Activated CD4-positive, alpha-beta T cell treated with anti-CD3 and anti-CD28 coated beads, Interleukin-2, amount 10 ng/mL, durations not matched to agents 7 days and 5 days (primary cell): ENCODE results near the gene PRR7. TPM values are rescaled to one million over a fixed set of nuclear protein-coding genes. Genes with fewer than 3 reads are reported as not detected.
"Not testable (repeated sequence)": the region's sequence is repeated elsewhere in the genome, so short reads cannot be mapped to it uniquely, and the experiment has no call there.

Experiments used
- CTCF ChIA-PET: fragments of 350-600 bp; sonication (Branson Sonifier 250); formaldehyde crosslinking; loops from one replicate; lab custom pipeline; 2021; ENCODE audit warnings: antibody characterized with exemption; lab: Charles Lee
- POLR2A ChIA-PET: fragments of 350-600 bp; sonication (Branson Sonifier 250); formaldehyde crosslinking; loops from one replicate; lab custom pipeline; 2021; ENCODE audit warnings: antibody characterized with exemption; lab: Charles Lee
- DNase-seq: peaks from one replicate; pipeline ENCODE4 v3.0.0-alpha.2; 2020
- H3K27ac Mint-ChIP-seq: one replicate; pipeline ENCODE4 v1.8.0; 2021; ENCODE audit warnings: mild to moderate bottlenecking, moderate library complexity, mixed read lengths
- H3K27me3 Mint-ChIP-seq: one replicate; pipeline ENCODE4 v1.8.0; 2021; ENCODE audit warnings: mixed read lengths
- H3K36me3 Mint-ChIP-seq: one replicate; pipeline ENCODE4 v1.8.0; 2021; ENCODE audit warnings: low read depth, mixed read lengths
- H3K4me1 Mint-ChIP-seq: one replicate; pipeline ENCODE4 v1.8.0; 2021; ENCODE audit warnings: mixed read lengths
- H3K4me3 Mint-ChIP-seq: one replicate; pipeline ENCODE4 v1.8.0; 2021; ENCODE audit warnings: mild to moderate bottlenecking, moderate library complexity, mixed read lengths
- H3K9me3 Mint-ChIP-seq: one replicate; pipeline ENCODE4 v1.8.0; 2021; ENCODE audit warnings: mixed read lengths
- total RNA-seq, 2 experiments: library from RNA; stranded (reverse); gene quantifications; one replicate each; pipeline ENCODE4 v1.2.3, GENCODE V29; 2021

PRR7 gene
- total RNA-seq, 2 experiments from 2014 or later = 5.3 to 9.7 TPM

GRCh38 chr5:177409043-177409801 is 37.4 kb upstream of the PRR7 start, which contains the start of gene F12:
TSS of gene F12 (minus strand) at chr5:177409564. CDS start at chr5:177409527, 37 bp downstream.
- Mint-ChIP-seq H3K4me1 (peaks cover 48% of the 10 kb centered on the region), H3K27ac (no peak within 1 kb of the TSS), H3K9me3 (no peaks in the 10 kb centered on the region), H3K36me3 (no peaks in the 10 kb centered on the region), H3K4me3 (no peak within 1 kb of the TSS), H3K27me3 (peaks cover 6% of the 10 kb centered on the region)
- ChIA-PET CTCF (interaction anchor here (1.1 to 53.2 kb wide), 5 partner anchors 14 to 100 kb away, joined by 3 to 1643 read pairs (median 19); partner anchors contain the start of genes DBN1, GRK6 and PRR7), POLR2A (no interaction called here)
- DNase-seq = no peak

DNA sequence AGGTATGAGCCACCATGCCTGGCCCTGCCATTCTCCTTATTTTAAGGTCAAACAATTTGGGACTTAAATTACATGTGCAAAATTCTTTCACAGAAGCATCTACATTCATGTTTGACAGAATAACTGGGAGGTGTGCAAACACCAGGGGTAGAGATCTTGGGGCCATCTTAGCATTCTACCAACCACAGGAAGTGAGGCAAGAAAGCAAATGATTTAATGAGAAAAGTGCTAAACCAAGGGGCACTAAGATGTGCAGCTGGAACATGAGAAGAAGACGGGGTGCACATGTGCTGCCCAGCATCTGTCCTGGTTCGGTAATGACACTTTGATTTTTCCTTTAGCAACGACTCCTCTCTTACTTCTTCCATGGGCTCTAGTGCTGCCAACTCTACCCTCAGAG is 36.0 kb upstream of the PRR7 start:
- DNase-seq = no peak
- Mint-ChIP-seq H3K36me3 (no peaks in the 10 kb centered on the region), H3K9me3 (no peaks in the 10 kb centered on the region), H3K27me3 (peaks cover 6% of the 10 kb centered on the region), H3K4me1 (peaks cover 45% of the 10 kb centered on the region), H3K4me3 (no peak overlapping the region), H3K27ac (no peak overlapping the region)
- ChIA-PET POLR2A (no interaction called here), CTCF (interaction anchor here (0.6 to 53.2 kb wide), 4 partner anchors 13 to 48 kb away, joined by 3 to 1643 read pairs (median 154); partner anchors contain the start of genes DBN1, GRK6 and PRR7)

DNA sequence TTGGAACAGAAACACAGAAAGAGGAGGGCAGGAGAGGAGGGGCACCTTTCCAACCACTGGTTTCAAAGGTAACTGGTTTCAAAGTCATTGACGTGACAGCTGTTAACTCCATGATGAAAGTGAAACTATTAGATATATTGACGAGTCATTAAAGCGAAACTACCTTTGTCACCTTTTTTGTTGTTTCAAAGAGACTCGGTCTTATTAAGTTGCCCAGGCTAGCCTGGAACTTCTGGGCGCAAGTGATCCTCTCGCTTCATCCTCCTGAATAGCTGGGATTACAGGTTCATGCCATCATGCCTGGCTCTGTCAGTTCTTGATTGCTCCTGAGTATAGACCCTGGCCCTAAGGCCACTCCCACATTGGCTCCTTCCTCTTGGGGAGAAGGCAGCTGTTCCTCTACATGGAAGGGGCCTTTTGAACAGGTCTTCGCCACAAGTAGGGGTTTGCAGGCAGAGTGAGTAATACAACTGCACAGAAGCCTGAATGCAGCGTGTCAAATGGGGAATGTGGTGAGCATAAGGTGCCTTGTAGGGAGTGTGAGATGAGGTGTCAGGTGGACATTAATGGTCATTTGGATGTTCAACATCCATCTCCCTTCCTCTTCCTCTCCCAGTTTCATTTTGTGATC is 33.9 kb upstream of the PRR7 start:
- Mint-ChIP-seq H3K27ac (peak overlapping the region; percentile 39), H3K4me3 (peak overlapping the region; percentile 20), H3K27me3 (peaks cover under 1% of the 10 kb centered on the region), H3K36me3 (no peaks in the 10 kb centered on the region), H3K4me1 (peaks cover 41% of the 10 kb centered on the region), H3K9me3 (no peaks in the 10 kb centered on the region)
- ChIA-PET CTCF (interaction anchor here (1.2 to 53.2 kb wide), 4 partner anchors 7 to 46 kb away, joined by 3 to 1643 read pairs (median 154); partner anchors contain the start of genes DBN1, F12, PFN3 and PRR7), POLR2A (no interaction called here)
- no peak for DNase-seq

- DNase-seq = no peak
- H3K27ac Mint-ChIP-seq = no peak overlapping the region
- POLR2A ChIA-PET = no interaction called here
- H3K4me1 Mint-ChIP-seq = peaks cover 40% of the 10 kb centered on the region
- CTCF ChIA-PET = interaction anchor here (1.1 to 53.2 kb wide), 4 partner anchors 9 to 44 kb away, joined by 3 to 1643 read pairs (median 158); partner anchors contain the start of genes DBN1, F12, PFN3 and PRR7
- H3K4me3 Mint-ChIP-seq = no peak overlapping the region
- H3K27me3 Mint-ChIP-seq = no peaks in the 10 kb centered on the region
- H3K36me3 Mint-ChIP-seq = no peaks in the 10 kb centered on the region
- no peaks in the 10 kb centered on the region for H3K9me3 Mint-ChIP-seq
These were observed 32.1 kb upstream of the PRR7 start for GRCh38 chr5:177414481-177414880.

GRCh38 chr5:177417081-177417480 is 29.5 kb upstream of the PRR7 start:
- H3K4me3 Mint-ChIP-seq, H3K9me3 Mint-ChIP-seq, DNase-seq, H3K27ac Mint-ChIP-seq, H3K36me3 Mint-ChIP-seq, POLR2A ChIA-PET, H3K27me3 Mint-ChIP-seq: not testable (repeated sequence)
- CTCF ChIA-PET = interaction anchor here (1.6 to 53.2 kb wide), 4 partner anchors 9 to 42 kb away, joined by 3 to 1643 read pairs (median 158); partner anchors contain the start of genes DBN1, F12, PFN3 and PRR7
- H3K4me1 Mint-ChIP-seq = peaks cover 29% of the 10 kb centered on the region

DNA sequence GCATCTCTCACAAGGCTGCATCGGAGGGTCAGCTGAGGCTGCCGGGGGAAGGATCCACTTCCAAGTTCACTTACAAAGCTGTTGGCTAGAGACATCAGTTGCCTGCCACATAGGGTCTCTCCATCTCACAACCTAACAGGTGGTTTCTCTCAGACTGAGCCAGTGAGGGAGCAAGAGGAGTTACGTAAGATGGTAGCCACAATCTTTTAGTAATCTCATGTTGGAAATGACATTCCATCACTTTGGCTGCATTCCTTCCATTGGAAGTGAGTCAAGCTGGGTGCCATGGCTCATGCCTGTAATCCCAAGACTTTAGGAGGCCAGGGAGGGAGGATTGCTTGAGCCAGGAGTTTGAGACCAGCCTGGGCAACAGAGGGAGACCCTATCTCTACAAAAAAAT is 27.6 kb upstream of the PRR7 start:
- Mint-ChIP-seq H3K4me3 (no peak overlapping the region), H3K27ac (no peak overlapping the region), H3K4me1 (peaks cover 14% of the 10 kb centered on the region), H3K9me3 (peaks cover 2% of the 10 kb centered on the region), H3K27me3 (no peaks in the 10 kb centered on the region), H3K36me3 (peaks cover 3% of the 10 kb centered on the region)
- CTCF ChIA-PET = interaction anchor here (1.0 to 53.2 kb wide), 4 partner anchors 13 to 50 kb away, joined by 3 to 1643 read pairs (median 154); partner anchors contain the start of genes DBN1, F12, PFN3 and PRR7
- POLR2A ChIA-PET = no interaction called here
- no peak for DNase-seq

DNA sequence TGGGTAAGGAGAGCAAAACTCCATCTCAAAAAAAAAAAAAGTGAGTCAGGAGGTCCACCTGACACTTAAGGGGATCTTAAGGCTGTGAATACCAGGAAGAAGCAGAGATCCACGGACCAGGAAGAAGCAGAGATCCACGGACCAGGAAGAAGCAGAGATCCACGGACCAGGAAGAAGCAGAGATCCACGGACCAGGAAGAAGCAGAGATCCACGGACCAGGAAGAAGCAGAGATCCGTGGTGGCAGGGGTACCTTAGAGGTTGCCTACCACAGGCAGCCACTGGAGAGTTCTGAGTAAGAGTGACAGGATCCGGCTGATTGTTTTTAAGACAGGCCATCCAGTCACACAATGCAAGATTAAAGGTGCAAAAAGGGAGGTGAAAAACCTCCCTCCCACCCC is 26.1 kb upstream of the PRR7 start:
- H3K27ac Mint-ChIP-seq, H3K9me3 Mint-ChIP-seq, DNase-seq, H3K36me3 Mint-ChIP-seq, POLR2A ChIA-PET, H3K27me3 Mint-ChIP-seq, H3K4me3 Mint-ChIP-seq: not testable (repeated sequence)
- CTCF ChIA-PET = interaction anchor here (0.7 to 53.2 kb wide), 5 partner anchors 15 to 122 kb away, joined by 3 to 1643 read pairs (median 3); partner anchors contain the start of genes DBN1, F12, PFN3 and PRR7
- peaks cover 20% of the 10 kb centered on the region for H3K4me1 Mint-ChIP-seq

DNA sequence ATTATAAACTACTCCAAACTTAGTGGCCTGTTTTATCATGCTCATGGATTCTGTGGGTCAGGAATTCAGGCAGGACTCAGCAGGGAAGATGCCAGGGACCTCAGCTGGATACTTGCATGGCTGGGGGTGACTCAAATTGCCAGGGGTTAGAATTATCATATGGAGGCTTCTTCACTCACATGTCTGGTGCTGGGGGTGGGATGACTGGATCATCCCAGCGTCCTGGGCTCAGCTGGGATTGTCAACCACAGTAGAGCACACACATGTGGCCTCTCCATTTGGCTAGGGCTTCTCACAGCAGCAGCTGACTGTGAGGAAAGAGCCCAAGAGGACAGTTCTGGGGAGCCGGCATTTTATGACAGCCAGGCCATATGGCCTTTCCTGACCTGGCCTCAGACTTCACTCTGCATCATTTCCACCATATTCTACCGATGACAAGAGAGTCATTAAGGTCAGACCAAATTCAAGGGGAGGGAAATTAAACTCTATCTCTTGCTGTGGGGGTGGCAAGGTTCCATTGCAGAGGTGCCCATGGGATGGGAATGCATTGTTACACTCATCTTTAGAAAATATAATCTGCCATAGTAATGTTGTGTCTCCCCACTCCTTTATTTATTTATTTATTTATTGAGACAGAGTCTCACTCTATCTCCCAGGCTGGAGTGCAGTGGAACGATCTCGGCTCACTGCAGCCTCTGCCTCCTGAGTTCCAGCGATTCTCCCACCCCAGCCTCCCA is 25.4 kb upstream of the PRR7 start:
- Mint-ChIP-seq H3K4me1 (peaks cover 22% of the 10 kb centered on the region), H3K9me3 (peaks cover 2% of the 10 kb centered on the region), H3K27ac (no peak overlapping the region), H3K4me3 (no peak overlapping the region), H3K36me3 (peaks cover 3% of the 10 kb centered on the region), H3K27me3 (no peaks in the 10 kb centered on the region)
- POLR2A ChIA-PET = no interaction called here
- no peak for DNase-seq
- CTCF ChIA-PET = interaction anchor here (1.6 to 53.2 kb wide), 3 partner anchors 16 to 38 kb away, joined by 3 to 1643 read pairs (median 304); partner anchors contain the start of genes DBN1, F12, PFN3 and PRR7

- peaks cover 19% of the 10 kb centered on the region for H3K36me3 Mint-ChIP-seq
- H3K27ac Mint-ChIP-seq = peak overlapping the region; percentile 13
- DNase-seq = no peak
- peaks cover 25% of the 10 kb centered on the region for H3K4me1 Mint-ChIP-seq
- H3K4me3 Mint-ChIP-seq = no peak overlapping the region
- ChIA-PET POLR2A (no interaction called here), CTCF (interaction anchor here (1.0 to 53.2 kb wide), 6 partner anchors 8 to 111 kb away, joined by 3 to 1643 read pairs (median 5); partner anchors contain the start of genes DBN1, F12, PFN3 and PRR7)
- H3K9me3 Mint-ChIP-seq = peaks cover 2% of the 10 kb centered on the region
- no peaks in the 10 kb centered on the region for H3K27me3 Mint-ChIP-seq
These were observed 22.9 kb upstream of the PRR7 start for GRCh38 chr5:177423671-177424070.

DNA sequence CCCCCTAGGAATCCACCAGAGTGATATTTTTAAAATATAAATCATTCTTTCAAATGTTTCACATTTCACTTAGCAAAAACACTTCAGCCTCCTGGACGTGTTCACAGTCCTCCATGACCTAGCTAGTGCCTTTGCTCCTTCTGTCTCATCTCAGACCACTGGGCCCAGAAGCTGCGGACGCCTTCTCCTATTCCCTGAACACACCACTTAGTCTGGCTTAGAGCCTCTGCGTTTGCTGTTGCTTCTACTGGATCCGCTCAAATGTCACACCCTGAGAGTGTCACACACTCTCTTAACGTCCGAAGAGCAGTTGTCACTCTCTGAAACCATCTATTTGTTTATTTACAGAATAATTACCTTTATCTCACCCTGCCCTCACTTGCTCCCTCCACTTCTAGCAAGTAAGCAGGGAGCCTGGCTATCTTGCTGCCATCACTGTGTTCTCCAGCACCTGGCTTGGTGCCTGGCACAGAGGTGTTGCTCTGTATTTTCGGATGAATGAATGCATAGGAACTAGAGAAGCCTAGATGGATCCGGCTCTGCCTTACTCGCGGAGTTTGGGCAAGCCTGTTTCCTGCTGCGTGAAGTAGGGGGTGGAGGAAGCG is 21.3 kb upstream of the PRR7 start:
- Mint-ChIP-seq H3K4me1 (peaks cover 42% of the 10 kb centered on the region), H3K27ac (peak overlapping the region; percentile 93), H3K36me3 (peaks cover 35% of the 10 kb centered on the region), H3K9me3 (peaks cover 2% of the 10 kb centered on the region), H3K4me3 (peak overlapping the region; percentile 97), H3K27me3 (no peaks in the 10 kb centered on the region)
- CTCF ChIA-PET = interaction anchor here (1.0 to 53.2 kb wide), 5 partner anchors 8 to 116 kb away, joined by 3 to 1643 read pairs (median 4); partner anchors contain the start of genes DBN1, F12, PFN3 and PRR7
- no peak for DNase-seq
- POLR2A ChIA-PET = no interaction called here

GRCh38 chr5:177425801-177426565 is 20.6 kb upstream of the PRR7 start:
- DNase-seq = peak; percentile 100
- Mint-ChIP-seq H3K4me3 (peak overlapping the region; percentile 97), H3K36me3 (peaks cover 42% of the 10 kb centered on the region), H3K27ac (peak overlapping the region; percentile 93), H3K9me3 (peaks cover 2% of the 10 kb centered on the region), H3K4me1 (peaks cover 48% of the 10 kb centered on the region), H3K27me3 (no peaks in the 10 kb centered on the region)
- ChIA-PET POLR2A (no interaction called here), CTCF (interaction anchor here (1.0 to 53.2 kb wide), 6 partner anchors 9 to 116 kb away, joined by 3 to 1643 read pairs (median 6); partner anchors contain the start of genes DBN1, F12, PFN3 and PRR7)
